Activated T-cell treated with anti-CD3 and anti-CD28 coated beads, Interleukin-2, amount 50 U/mL, for 1 hour (primary cell): ENCODE data around the gene ASIC2.
"Not testable (repeated sequence)": the region's sequence is repeated elsewhere in the genome, so short reads cannot be mapped to it uniquely, and the experiment has no call there.

ENCODE experiments used
- DNase-seq: peaks from one replicate; pipeline ENCODE4 v3.0.0-alpha.2; 2020

The ASIC2 gene

GRCh38 chr17:33014751-33015150, 278.3 kb downstream of the ASIC2 start:
- DNase-seq: no peak

- no peak for DNase-seq
Observed at GRCh38 chr17:33013596-33014375, 279.3 kb downstream of the ASIC2 start.

- no peak for DNase-seq
Observed at GRCh38 chr17:33012522-33013033, 280.5 kb downstream of the ASIC2 start.

- DNase-seq: no peak
Observed at GRCh38 chr17:33009636-33010035, 283.5 kb downstream of the ASIC2 start.

GRCh38 chr17:33007186-33007585, 285.9 kb downstream of the ASIC2 start:
- DNase-seq: no peak

DNA sequence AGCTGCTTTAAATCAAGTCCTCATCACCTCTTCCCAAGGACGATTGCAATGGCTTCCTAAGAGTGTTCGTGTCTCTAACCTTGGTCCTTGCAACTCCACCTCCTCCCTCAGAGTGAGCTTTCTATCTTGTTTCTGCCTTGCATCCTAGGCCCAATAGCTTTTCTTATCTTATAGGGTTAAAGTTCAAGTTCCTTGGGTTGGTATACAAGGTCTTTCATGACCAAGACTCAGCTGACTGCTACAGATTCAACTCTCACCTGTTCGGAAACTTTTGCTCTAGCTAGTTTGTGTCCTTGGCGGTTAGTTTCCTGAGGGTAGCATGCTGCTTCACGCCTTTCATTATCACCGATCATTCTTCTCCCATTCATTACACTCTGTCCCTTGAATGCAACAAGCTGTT, 290.8 kb downstream of the ASIC2 start:
- DNase-seq: no peak

DNA sequence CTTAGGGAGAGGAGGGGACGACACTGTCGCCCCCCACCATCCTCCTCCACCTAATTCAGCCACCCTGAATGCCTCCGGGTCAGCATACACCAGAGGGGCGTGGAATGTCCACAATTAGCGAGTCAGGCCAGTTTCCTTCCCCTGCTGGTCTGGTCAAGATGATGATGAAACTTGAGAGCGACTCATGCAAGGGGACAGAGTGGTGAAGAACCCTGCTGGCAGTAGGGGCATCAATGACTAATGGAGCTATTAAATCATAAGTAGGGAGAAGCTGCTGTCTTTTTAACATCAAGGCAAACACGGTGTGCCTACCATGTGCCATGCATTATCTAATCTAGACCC, 294.2 kb downstream of the ASIC2 start:
- DNase-seq: no peak

DNA sequence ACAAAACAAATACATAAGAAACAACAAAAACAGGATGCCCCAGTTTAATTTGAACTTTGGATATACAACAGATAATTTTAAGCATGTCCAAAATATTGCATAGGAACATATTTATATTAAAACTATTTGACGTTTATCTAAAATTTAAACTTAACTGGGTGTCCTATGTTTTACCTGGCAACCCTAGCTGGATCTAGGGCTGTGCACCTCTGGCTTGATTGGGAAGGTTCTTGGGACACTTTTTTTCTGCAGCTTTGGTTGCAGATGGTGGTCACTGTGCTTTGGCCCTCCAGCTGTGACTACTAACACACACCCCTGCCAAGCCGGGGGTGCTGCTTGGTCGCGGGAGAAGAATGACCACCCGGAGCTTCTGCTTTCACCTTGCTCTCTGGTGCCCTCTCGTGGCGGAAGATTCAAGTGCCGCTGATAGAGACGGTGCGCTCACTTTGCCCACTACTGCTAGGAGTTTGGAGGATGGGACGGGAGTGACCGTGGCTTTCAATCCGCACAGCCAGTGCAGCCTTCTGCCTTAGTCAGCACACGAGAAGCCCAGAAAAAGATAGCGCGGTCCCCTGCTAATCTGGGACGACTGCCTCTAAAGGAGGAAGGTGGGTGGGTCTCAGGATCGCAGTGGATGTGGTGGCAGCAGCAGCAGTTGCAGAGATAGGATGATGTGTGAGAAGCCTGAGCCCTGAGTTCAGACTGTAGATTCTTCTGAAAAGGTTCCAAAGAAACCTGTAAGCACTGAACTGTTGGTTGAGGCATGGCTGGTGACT, 294.8 kb downstream of the ASIC2 start:
- peak; percentile 71 for DNase-seq

GRCh38 chr17:32995416-32996045, 297.6 kb downstream of the ASIC2 start:
- DNase-seq: no peak

GRCh38 chr17:32993977-32994376, 299.1 kb downstream of the ASIC2 start:
- DNase-seq: no peak

DNA sequence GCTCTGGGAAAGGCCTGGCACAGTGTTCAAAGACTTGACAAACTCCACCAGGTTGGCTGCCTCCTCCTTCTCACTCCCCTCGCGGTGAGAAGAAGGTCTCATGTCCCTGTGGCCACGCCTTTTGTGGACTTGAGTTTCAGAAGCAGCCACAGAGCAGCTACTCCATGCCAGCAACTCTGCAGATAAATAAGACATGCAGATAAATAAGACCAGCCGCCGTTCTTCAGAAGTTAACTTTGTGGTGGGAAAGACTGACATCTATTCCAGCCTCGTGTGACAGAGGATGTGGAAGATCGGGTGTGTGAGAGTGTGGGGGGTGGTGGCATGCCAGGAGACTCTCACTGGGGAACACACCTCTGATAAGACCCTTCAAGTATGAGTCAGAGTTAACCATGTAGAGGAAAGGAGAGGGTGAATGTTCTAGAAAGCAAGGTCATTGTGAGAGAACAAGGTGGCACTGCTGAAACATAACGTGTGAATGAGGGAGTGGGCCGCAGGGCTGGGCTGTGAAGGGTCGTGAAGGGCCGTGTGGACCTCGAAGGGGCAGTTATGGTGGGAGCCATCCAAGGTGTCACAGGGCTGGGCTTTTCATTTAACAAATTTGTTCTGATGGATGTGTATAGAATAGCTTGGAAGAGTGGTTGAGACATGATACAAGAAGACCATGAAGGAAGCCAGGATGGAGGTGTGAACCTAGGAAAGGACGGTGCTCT, 300.6 kb downstream of the ASIC2 start:
- DNase-seq: no peak

- DNase-seq: no peak
Observed at GRCh38 chr17:32988481-32989101, 304.5 kb downstream of the ASIC2 start.

GRCh38 chr17:32987868-32988267, 305.2 kb downstream of the ASIC2 start:
- not testable (repeated sequence) for DNase-seq

- not testable (repeated sequence) for DNase-seq
Observed at GRCh38 chr17:32987453-32987805, 305.7 kb downstream of the ASIC2 start.

DNA sequence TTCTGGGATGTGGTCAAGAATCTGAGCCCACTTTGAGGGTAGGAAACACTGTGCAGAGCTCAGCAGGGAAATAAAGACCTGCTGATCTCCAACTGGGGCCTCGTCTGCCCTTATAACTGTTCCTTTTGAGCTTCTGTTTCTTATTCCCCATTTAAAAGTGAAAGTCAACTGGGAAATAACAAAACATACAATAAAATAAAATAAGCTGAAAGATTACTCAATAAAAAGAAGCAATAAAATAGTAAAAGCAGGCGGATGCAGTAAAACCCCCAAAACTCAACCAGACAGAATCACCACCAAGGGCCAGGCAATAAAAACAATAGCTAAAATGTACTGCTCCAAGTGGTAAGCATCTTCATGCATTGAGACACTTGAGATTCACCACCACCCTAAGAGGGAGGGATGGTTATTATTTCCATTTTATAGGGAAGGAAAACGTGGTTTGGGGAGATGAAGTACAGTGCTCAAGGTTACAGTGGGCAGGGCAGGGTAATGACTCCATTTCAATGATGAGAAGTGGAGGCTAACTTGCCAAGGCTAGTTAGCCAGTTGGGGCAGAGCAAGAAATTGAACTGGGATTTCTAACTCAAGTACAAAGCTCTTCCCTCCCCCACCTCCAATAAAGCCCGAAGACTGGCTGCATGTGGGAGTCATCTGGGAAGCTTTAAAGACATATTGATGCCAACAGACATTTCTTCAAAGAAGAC, 307.9 kb downstream of the ASIC2 start:
- DNase-seq: no peak

- not testable (repeated sequence) for DNase-seq
Observed at GRCh38 chr17:32981611-32982010, 311.5 kb downstream of the ASIC2 start.

DNA sequence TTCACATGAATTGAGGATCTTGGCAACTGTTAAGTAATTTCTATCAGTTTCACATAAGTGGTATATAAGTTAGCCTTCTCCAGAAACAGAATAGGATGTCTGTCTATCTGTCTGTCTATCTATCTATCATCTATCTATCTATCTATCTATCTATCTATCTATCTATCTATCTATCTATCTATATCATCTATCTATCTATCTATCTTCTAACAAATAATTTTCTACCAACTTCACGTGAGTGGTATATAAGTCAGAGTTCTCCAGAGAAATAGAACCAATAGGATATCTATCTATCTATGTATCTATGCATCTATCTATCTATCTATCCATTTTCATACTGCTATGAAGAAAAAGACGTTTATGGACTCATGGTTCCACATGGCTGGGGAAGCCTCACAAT, 312.9 kb downstream of the ASIC2 start:
- no peak for DNase-seq

DNA sequence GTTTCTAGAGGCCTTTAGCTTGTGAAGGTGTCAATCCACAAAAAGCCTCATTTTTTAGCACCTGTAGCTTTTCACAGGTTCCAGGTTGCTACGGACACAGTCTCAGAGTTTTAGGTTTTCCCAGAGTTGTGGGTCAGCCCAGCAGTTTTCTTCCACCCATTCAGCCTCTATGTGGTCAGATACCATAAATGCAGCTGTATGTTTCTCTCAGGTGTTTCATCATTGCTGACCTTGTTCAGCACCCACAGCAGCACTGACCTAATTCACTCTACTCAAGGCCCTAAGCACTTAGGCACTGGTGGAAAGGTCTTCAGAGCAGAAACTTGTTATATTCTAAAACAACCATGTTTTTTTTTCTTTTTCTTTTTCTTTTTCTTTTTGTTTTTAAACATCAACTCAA, 316.5 kb downstream of the ASIC2 start:
- DNase-seq: no peak

- no peak for DNase-seq
Observed at GRCh38 chr17:32976131-32976530, 317.0 kb downstream of the ASIC2 start.

- DNase-seq: no peak
Observed at GRCh38 chr17:32971171-32971570, 321.9 kb downstream of the ASIC2 start.

GRCh38 chr17:32970281-32970680, 322.8 kb downstream of the ASIC2 start:
- no peak for DNase-seq

- not testable (repeated sequence) for DNase-seq
Observed at GRCh38 chr17:32969231-32969630, 323.9 kb downstream of the ASIC2 start.
